Esophagus squamous epithelium (tissue), 5 donors: ENCODE data around the gene KLRC4. TPM values are rescaled to one million over a fixed set of nuclear protein-coding genes. Genes with fewer than 3 reads are reported as not detected.

Experiments
- DNase-seq: peaks from one replicate; lab custom pipeline; 2025; lab: John Stamatoyannopoulos, UW
- H3K27ac ChIP-seq, 4 donors: fragments of 200-600 bp; sonication (generic); one replicate each; pipeline ENCODE4 v1.5.1; 2016 to 2019; ENCODE audit warnings: mild to moderate bottlenecking in 1 of 4
- H3K27me3 ChIP-seq, 4 donors: fragments of 200-600 bp; sonication (generic); 1 replicate in 3 of 4; 2 replicates in 1 of 4; pipeline versions ENCODE4 v1.5.1 to v1.6.0; 2017 to 2021; ENCODE audit warnings: antibody characterized with exemption in 1 of 4
- H3K36me3 ChIP-seq, 3 donors: fragments of 200-600 bp; sonication (generic); one replicate each; pipeline ENCODE4 v1.5.1; 2016 to 2019
- H3K4me1 ChIP-seq, 3 donors: fragments of 200-600 bp; sonication (generic); one replicate each; pipeline ENCODE4 v1.5.1; 2017 to 2019
- H3K4me3 ChIP-seq, 4 donors: fragments of 200-600 bp; sonication (generic); 1 replicate in 3 of 4; 2 replicates in 1 of 4; pipeline ENCODE4 v1.5.1; 2016 to 2019; ENCODE audit warnings: mild to moderate bottlenecking in 2 of 4, moderate library complexity in 1 of 4
- H3K9me3 ChIP-seq, 3 donors: fragments of 200-600 bp; sonication (generic); one replicate each; pipeline ENCODE4 v1.5.1; 2016 to 2019
- CTCF ChIP-seq, 6 experiments: fragments of 450-650 bp in 4 of 6; fragments of 200-600 bp in 2 of 6; sonication (generic) in 2 of 6; IDR thresholded peaks; one replicate each; pipeline ENCODE4 v1.5.1; 2016 to 2019; ENCODE audit warnings: antibody characterized with exemption in 6 of 6, mild to moderate bottlenecking in 4 of 6, moderate library complexity in 4 of 6
- POLR2A ChIP-seq, 4 donors: fragments of 450-650 bp; IDR thresholded peaks; one replicate each; pipeline ENCODE4 v1.6.1; 2017; ENCODE audit warnings: antibody characterized with exemption in 4 of 4, mild to moderate bottlenecking in 4 of 4, moderate library complexity in 3 of 4
- WGBS, 2 donors: methylation state at CpG; one replicate each; pipeline ENCODE4 v1.1.5; 2018; 5-methylcytosine and 5-hydroxymethylcytosine counted together
- intact Hi-C: fragments of 100-400 bp; cut with DNase I; formaldehyde crosslinking; loops from one replicate; pipeline ENCODE4 v1.15.0; 2022
- total RNA-seq, 4 donors: library from RNA; depleted of rRNA; stranded (reverse); fragments of >200 nt; gene quantifications; one replicate each; pipeline ENCODE4 v1.1.0, GENCODE V29; 2016
- donor health status: DM: yes; HTN: yes; CAD: no.

Gene KLRC4
- 1 to 10 TPM in 2 of 4 donors, not detected in 2; 1.0 to 4.2 TPM for total RNA-seq

GRCh38 chr12:10409392-10409791, at the start of gene KLRC4:
KLRC4 (minus strand) TSS chr12:10409757; CDS start chr12:10409575, 182 bp downstream.
- no peak for DNase-seq
- Histone ChIP-seq H3K27ac (no peak within 1 kb of the TSS), H3K9me3 (no peaks in the 10 kb centered on the region), H3K4me1 (no peaks in the 10 kb centered on the region), H3K4me3 (peak within 1 kb of the TSS in 1 of 4 donors; percentile 13), H3K27me3 (no peaks in the 10 kb centered on the region), H3K36me3 (no peaks in the 10 kb centered on the region)
- TF ChIP-seq CTCF (IDR thresholded peaks at IDR 0.05), result no peak
- no peak for TF ChIP-seq POLR2A (IDR thresholded peaks at IDR 0.05)
- WGBS, 2 donors, result 0% methylated on average over 1 of the region's 1 CpG
- intact Hi-C loops, result no loop called here

GRCh38 chr12:10457760-10458159, 48.2 kb upstream of the KLRC4 start:
- 95 to 100% methylated on average over 3 of the region's 3 CpGs for WGBS, 2 donors
- no peak for DNase-seq
- Histone ChIP-seq H3K36me3 (no peaks in the 10 kb centered on the region), H3K4me3 (no peak overlapping the region), H3K27me3 (no peaks in the 10 kb centered on the region), H3K27ac (no peak overlapping the region), H3K9me3 (peaks cover 0 to 18% (median 0%) of the 10 kb centered on the region in 3 donors), H3K4me1 (no peaks in the 10 kb centered on the region)
- no peak for TF ChIP-seq POLR2A (IDR thresholded peaks at IDR 0.05)
- TF ChIP-seq CTCF (IDR thresholded peaks at IDR 0.05), result no peak
- intact Hi-C loops, result no loop called here

GRCh38 chr12:10456856-10457255, 47.3 kb upstream of the KLRC4 start:
- no peaks in the 10 kb centered on the region for H3K4me1 ChIP-seq
- no peaks in the 10 kb centered on the region for H3K27me3 ChIP-seq
- peaks cover 0 to 18% (median 0%) of the 10 kb centered on the region in 3 donors for H3K9me3 ChIP-seq
- H3K36me3 ChIP-seq, result no peaks in the 10 kb centered on the region
- whole genome bisulfite sequencing, 2 donors, result 84 to 92% methylated on average over 2 of the region's 2 CpGs
- DNase-seq, result no peak
- intact Hi-C loops, result no loop called here
- H3K4me3 ChIP-seq, result no peak overlapping the region
- no peak for TF ChIP-seq CTCF (IDR thresholded peaks at IDR 0.05)
- no peak for TF ChIP-seq POLR2A (IDR thresholded peaks at IDR 0.05)
- H3K27ac ChIP-seq, result no peak overlapping the region

- DNase-seq, result no peak
- no peak overlapping the region for H3K27ac ChIP-seq
- H3K27me3 ChIP-seq, result no peaks in the 10 kb centered on the region
- intact Hi-C loops, result no loop called here
- no peaks in the 10 kb centered on the region for H3K36me3 ChIP-seq
- 74 to 75% methylated on average over 1 of the region's 1 CpG for WGBS, 2 donors
- H3K4me1 ChIP-seq, result no peaks in the 10 kb centered on the region
- H3K4me3 ChIP-seq, result no peak overlapping the region
- H3K9me3 ChIP-seq, result peaks cover 0 to 18% (median 0%) of the 10 kb centered on the region in 3 donors
- TF ChIP-seq POLR2A (IDR thresholded peaks at IDR 0.05), result no peak
- no peak for TF ChIP-seq CTCF (IDR thresholded peaks at IDR 0.05)
These were observed 46.2 kb upstream of the KLRC4 start for GRCh38 chr12:10455766-10456165.

GRCh38 chr12:10454531-10454930, 45.0 kb upstream of the KLRC4 start:
- H3K27ac ChIP-seq, result no peak overlapping the region

More at GRCh38 chr12:10454531-10454930, 45.0 kb upstream of the KLRC4 start:
- H3K4me1 ChIP-seq, result no peaks in the 10 kb centered on the region
- no peak overlapping the region for H3K4me3 ChIP-seq
- TF ChIP-seq POLR2A (IDR thresholded peaks at IDR 0.05), result no peak
- TF ChIP-seq CTCF (IDR thresholded peaks at IDR 0.05), result no peak
- 80 to 100% methylated on average over 1 of the region's 1 CpG for WGBS, 2 donors
- H3K27me3 ChIP-seq, result no peaks in the 10 kb centered on the region
- H3K36me3 ChIP-seq, result no peaks in the 10 kb centered on the region
- peaks cover 0 to 18% (median 0%) of the 10 kb centered on the region in 3 donors for H3K9me3 ChIP-seq
- DNase-seq, result no peak
- intact Hi-C loops, result no loop called here
